ENCODE measurements around the gene KANSL2.
"Not testable (repeated sequence)": the region's sequence is repeated elsewhere in the genome, so short reads cannot be mapped to it uniquely, and the experiment has no call there.

GRCh38 chr12:48720171-48720570 is 38.1 kb upstream of the KANSL2 start:
- not testable (repeated sequence) for TF ChIP-seq FOS (IDR thresholded peaks at IDR 0.05; ENCODE audit: low read depth, low read length); CTCF (conservative IDR thresholded peaks at IDR 0.05; ENCODE audit: low read depth, low read length); CEBPB (IDR thresholded peaks at IDR 0.05; ENCODE audit: low read depth, low read length); SMC3 (IDR thresholded peaks at IDR 0.05; ENCODE audit: low read depth, low read length); RAD21 (IDR thresholded peaks at IDR 0.05; ENCODE audit: low read length); MAFK (IDR thresholded peaks at IDR 0.05; ENCODE audit: low read depth, low read length); RFX5 (IDR thresholded peaks at IDR 0.05; ENCODE audit: low read depth, low read length)
- TF ChIP-seq, protein P1, sequence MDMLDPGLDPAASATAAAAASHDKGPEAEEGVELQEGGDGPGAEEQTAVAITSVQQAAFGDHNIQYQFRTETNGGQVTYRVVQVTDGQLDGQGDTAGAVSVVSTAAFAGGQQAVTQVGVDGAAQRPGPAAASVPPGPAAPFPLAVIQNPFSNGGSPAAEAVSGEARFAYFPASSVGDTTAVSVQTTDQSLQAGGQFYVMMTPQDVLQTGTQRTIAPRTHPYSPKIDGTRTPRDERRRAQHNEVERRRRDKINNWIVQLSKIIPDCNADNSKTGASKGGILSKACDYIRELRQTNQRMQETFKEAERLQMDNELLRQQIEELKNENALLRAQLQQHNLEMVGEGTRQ (IDR thresholded peaks at IDR 0.05; ENCODE audit: low read depth, low read length): not testable (repeated sequence)

All from IMR-90 (cell line).